ENCODE data around the gene PPM1H.

- TF ChIP-seq, protein P1, sequence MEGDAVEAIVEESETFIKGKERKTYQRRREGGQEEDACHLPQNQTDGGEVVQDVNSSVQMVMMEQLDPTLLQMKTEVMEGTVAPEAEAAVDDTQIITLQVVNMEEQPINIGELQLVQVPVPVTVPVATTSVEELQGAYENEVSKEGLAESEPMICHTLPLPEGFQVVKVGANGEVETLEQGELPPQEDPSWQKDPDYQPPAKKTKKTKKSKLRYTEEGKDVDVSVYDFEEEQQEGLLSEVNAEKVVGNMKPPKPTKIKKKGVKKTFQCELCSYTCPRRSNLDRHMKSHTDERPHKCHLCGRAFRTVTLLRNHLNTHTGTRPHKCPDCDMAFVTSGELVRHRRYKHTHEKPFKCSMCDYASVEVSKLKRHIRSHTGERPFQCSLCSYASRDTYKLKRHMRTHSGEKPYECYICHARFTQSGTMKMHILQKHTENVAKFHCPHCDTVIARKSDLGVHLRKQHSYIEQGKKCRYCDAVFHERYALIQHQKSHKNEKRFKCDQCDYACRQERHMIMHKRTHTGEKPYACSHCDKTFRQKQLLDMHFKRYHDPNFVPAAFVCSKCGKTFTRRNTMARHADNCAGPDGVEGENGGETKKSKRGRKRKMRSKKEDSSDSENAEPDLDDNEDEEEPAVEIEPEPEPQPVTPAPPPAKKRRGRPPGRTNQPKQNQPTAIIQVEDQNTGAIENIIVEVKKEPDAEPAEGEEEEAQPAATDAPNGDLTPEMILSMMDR (IDR thresholded peaks at IDR 0.05) = no peak
- no peak for TF ChIP-seq POLR2A (IDR thresholded peaks at IDR 0.05)
Observed at GRCh38 chr12:62900686-62901272, 34.2 kb downstream of the PPM1H start.

All from adrenal gland (tissue), 5 donors.